Measurements from ENCODE around the gene SOCS6. TPM values are rescaled to one million over a fixed set of nuclear protein-coding genes. Genes with fewer than 3 reads are reported as not detected.

SOCS6 gene
- 19.2 and 24.6 TPM in 2 replicates for total RNA-seq

GRCh38 chr18:70288851-70289328, at the start of gene SOCS6:
Gene SOCS6 (plus strand): TSS chr18:70289045. CDS start chr18:70324669, 35,624 bp downstream.

Other genes with a start within 250 kb of the SOCS6 start
- 13.0 and 16.0 TPM in 2 replicates for gene RTTN, start 83.4 kb upstream of the SOCS6 start, total RNA-seq